HG03159 (cell line): ENCODE results near the gene TAF15.

Experiments used
- ATAC-seq: cut with Tn5 transposase; IDR thresholded peaks from one replicate; pipeline ENCODE4 v1.9.1; 2021; ENCODE audit warnings: mild to moderate bottlenecking, moderate library complexity; ENCODE audit not compliant: unreplicated experiment

The TAF15 gene

GRCh38 chr17:35786941-35787432 lies 22.3 kb upstream of the TAF15 start:
- ATAC-seq, result no peak

GRCh38 chr17:35788477-35789368 lies 20.6 kb upstream of the TAF15 start:
- ATAC-seq, result no peak

GRCh38 chr17:35790841-35791240 lies 18.4 kb upstream of the TAF15 start:
- no peak for ATAC-seq

DNA sequence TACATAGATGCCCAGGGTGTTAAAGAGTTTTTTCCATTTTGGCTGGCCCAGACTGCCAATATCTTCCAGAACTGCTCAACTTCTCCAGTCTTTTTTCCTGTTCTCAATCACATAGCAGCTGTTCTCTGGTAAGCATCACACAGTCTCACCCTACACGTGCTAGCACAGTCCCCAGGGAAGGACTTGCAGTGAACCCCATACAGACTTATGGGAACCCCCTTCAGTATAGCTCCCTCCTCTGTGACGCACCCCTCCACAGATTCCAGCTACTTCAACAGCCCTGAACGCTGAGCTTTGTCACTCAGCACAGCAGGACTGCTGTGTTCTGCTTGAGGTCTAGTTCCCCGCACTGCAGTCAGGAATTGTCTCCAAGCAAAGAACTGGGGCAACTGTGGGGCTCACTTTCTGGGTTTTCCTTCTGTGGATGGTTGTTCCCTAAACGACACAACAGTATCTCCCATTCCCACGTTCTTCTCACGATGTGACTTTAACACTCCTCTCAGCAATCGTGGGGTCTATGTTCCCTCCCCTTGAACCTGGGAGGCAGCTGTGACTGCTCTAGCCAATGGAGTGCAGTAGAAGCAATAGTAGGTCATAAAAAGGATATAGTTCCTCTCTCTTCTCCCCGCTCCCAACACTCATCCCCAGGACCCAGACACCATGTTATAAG lies 17.5 kb upstream of the TAF15 start:
- ATAC-seq, result no peak

GRCh38 chr17:35793257-35793656 lies 16.0 kb upstream of the TAF15 start:
- no peak for ATAC-seq

DNA sequence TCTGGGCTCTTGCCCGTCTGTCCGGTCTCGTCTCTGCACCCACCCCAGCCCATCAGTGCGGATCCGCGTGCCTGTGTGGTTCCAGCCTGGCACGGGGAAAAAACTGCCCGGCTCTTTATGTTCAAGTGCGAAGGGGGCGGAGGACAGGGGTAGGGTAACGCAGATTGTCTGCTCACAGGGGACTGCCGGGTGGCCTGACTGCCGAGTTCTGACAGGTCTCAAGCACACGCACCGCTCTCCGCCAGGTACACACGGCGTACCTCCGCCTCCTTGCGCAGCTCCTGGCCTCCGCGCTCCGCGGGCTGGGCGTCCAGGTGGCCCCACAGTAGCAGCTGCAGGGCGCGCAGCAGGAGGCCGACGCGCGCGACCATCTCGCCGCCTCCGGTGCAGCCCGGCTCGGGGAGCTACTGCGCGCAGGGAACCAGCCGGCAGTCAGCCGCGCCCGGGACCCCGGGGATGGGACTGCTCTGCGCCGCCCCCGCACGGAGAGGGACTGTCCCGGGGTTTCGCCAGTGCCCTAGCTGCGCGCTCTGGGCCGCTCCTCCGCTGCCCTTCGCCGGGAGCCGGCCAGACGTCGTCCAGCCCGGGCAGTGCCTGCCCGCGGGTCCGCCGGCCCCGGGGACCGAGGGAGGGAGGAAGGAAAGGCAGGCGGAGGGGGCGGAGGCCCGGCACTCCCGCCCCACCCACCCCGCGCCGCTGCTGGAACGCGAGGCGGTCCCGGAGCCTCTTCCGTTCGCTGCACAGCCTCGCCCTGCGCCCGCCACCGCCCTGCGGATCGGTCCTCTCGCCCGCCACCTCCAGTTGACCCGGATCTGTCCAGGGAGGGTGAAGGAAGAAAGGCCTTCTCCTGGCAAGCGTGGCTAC lies 14.0 kb upstream of the TAF15 start, which contains the start of gene MMP28:
Gene MMP28 (minus strand): TSS at position 635 of the 864 bp plus-strand sequence. CDS start 264 bp downstream, at position 371.
- no peak for ATAC-seq

- no peak for ATAC-seq
Measured at GRCh38 chr17:35795871-35796265, 13.4 kb upstream of the TAF15 start.

DNA sequence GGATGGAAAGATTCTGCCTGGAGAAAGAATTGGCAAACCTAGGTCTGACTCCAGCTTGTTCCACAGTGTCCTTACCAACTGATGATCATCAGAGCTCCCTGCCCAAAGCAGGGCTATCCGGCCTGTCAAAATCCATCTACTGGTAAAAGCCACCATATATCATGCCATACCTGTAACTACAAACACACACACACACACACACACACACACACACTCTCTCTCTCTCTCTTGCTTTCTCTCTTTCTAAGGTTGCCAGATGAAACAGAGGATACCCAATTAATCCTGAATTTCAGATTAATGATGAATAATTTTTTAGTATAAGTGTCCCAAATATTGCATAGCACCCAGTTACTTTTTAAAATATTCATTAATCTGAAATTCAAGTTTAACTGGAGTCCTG lies 12.3 kb upstream of the TAF15 start:
- ATAC-seq, result no peak

DNA sequence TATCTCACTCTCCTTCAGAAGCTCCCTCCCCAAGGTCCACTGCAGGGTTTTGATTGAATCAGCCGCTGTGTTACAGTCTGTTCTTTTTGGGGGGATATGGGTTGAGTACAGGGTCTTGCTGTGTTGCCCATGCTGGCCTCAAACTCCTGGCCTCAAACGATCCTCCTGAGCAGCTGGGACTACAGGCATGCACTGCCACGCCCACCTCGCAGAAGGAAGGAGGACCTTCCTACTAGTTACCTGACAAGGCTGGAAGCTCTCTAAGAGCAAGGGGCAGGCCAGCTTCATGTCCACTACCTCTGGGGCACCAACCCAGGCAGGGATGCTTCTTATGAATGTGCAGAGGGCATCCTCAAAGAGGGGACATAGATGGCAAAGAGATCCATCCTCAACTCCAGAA lies 11.9 kb upstream of the TAF15 start:
- no peak for ATAC-seq

GRCh38 chr17:35797918-35798317 lies 11.4 kb upstream of the TAF15 start:
- no peak for ATAC-seq

GRCh38 chr17:35799942-35800341 lies 9.3 kb upstream of the TAF15 start:
- no peak for ATAC-seq

- ATAC-seq, result no peak
Measured at GRCh38 chr17:35801583-35802224, 7.6 kb upstream of the TAF15 start.

- ATAC-seq, result no peak
Measured at GRCh38 chr17:35804658-35805192, 4.6 kb upstream of the TAF15 start.

GRCh38 chr17:35807371-35808144 lies 1.7 kb upstream of the TAF15 start:
- ATAC-seq, result no peak

GRCh38 chr17:35808240-35808961 lies 883 bp upstream of the TAF15 start:
- ATAC-seq, result no peak

DNA sequence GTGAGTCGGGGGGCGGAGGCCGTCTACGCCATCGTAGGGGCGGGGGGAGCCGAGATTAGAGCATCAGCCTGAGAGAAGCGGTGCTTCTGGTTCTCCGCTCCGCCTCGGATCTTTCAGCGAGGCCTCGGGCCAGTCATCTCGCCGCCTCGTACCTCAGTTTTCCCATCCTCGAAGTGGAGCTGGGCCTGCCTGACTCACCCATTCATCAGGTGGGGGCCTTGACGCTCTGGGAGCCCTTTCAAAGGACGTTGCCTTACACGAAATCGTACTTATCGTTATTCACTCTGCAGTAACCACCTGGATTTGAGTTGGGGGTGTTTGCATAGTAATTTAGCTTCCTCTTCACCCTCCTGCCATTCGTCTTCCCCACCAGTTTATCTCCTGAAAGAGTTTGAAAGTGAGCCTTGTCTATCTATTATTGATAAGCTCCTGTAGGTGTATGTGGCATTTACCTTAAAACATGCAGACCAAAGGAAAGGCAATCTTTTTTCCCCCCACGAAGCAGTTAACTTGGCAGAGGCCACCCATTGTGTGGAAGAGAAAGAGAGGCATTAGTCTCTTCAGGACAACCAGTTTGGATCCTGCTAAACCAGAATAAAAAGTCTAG lies 674 bp downstream of the TAF15 start:
- ATAC-seq, result no peak

DNA sequence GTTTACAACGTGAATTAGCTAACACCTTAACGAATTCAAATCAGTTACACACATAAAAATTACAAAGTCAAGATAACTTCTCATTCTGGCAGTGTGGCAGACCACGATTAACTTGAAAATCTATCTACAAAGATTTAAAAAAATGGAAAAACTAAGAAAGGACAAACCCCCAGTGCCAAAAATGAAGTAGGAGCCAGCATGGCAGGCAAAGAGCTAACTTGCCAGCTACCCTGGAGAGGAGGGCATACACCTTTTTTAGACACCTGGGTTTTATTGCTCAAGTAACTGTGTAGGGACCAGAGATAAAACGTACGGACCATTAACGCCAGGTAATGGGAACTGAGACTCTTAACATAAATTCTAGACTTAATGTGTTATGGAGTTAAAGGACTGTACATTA lies 2.5 kb downstream of the TAF15 start:
- ATAC-seq, result no peak

DNA sequence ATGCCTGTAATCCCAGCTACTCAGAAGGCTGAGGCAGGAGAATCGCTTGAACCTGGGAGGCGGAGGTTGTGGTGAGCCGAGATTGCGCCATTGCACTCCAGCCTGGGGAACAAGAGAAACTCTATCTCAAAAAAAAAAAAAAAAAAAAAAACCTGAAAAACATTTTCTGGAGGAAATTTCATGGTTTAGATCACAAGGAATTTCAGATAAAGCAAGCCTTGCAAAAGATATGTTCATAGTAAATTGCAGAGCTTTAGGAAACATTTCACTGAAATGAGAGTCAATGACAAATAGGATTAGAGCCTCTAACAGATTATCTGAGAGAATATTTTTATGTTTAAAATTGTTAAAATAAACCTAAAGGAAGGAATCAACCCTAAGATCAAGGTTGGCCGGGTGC lies 3.2 kb downstream of the TAF15 start:
- no peak for ATAC-seq
